ENCODE results near the gene GTPBP6. TPM values are rescaled to one million over a fixed set of nuclear protein-coding genes. Genes with fewer than 3 reads are reported as not detected.

GTPBP6 gene
- total and polyA plus RNA-seq, 2 experiments from 2014 or later = 41.4 to 66.8 TPM

GRCh38 chrX:291411-291901 lies 27.1 kb downstream of the GTPBP6 start:
- no peak for DNase-seq (ENCODE audit: low spot score)
- ATAC-seq = no peak
- Histone ChIP-seq H3K36me3 (ENCODE audit: insufficient read depth) (peaks cover 81% of the 10 kb centered on the region), H3K27me3 (ENCODE audit: insufficient read depth) (no peaks in the 10 kb centered on the region), H3K4me2 (no peak overlapping the region), H3K27ac (ENCODE audit: low read depth) (no peak overlapping the region), H2AFZ (no peak overlapping the region), H3K9me2 (ENCODE audit: insufficient read depth) (0 out of 2 replicates have a peak, but pooled peaks cover 3% of the 10 kb centered on the region), H3F3A (replicated peaks; ENCODE audit: low read depth) (peaks cover 23% of the 10 kb centered on the region), H4K20me1 (replicated peaks; ENCODE audit: insufficient read depth) (peaks cover 24% of the 10 kb centered on the region), H3K4me1 (ENCODE audit: insufficient read depth) (no peaks in the 10 kb centered on the region), H3K79me2 (replicated peaks; ENCODE audit: insufficient read depth) (peaks cover 28% of the 10 kb centered on the region), H3K4me3 (no peak overlapping the region)
- H3K4me1 Mint-ChIP-seq = 0 out of 3 replicates have a peak, but pooled peaks cover 4% of the 10 kb centered on the region
- 0 out of 3 replicates have a peak, but pooled peaks cover 3% of the 10 kb centered on the region for H3K9me3 Mint-ChIP-seq
- TF ChIP-seq ZNF331 (CRISPR knock-in tag; IDR thresholded peaks at IDR 0.05; ENCODE audit: low read depth) (no peak), POLR2AphosphoS5 (IDR thresholded peaks at IDR 0.05; ENCODE audit: low read depth) (no peak), EZH2 (IDR thresholded peaks at IDR 0.05; ENCODE audit: low read depth, unreplicated experiment) (no peak), ZNF462 (CRISPR knock-in tag; IDR thresholded peaks at IDR 0.05) (no peak), EZH2phosphoT487 (IDR thresholded peaks at IDR 0.05; ENCODE audit: unreplicated experiment) (no peak), CREB1 (CRISPR knock-in tag; IDR thresholded peaks at IDR 0.05; ENCODE audit: low read depth) (no peak), NANOG (IDR thresholded peaks at IDR 0.05; ENCODE audit: borderline replicate concordance) (no peak), STAT1 (IDR thresholded peaks at IDR 0.05; ENCODE audit: unreplicated experiment) (no peak), REST (IDR thresholded peaks at IDR 0.05; ENCODE audit: unreplicated experiment) (no peak), CTCF (conservative IDR thresholded peaks at IDR 0.05; ENCODE audit: low read depth in 2 of 2) (no peak), JUNB (IDR thresholded peaks at IDR 0.05; ENCODE audit: unreplicated experiment) (no peak), ZNF114 (CRISPR knock-in tag; IDR thresholded peaks at IDR 0.05) (no peak), ETS1 (IDR thresholded peaks at IDR 0.05) (no peak)
- peaks cover 6% of the 10 kb centered on the region for H3K27me3 Mint-ChIP-seq (ENCODE audit: insufficient read depth, low read depth, poor library complexity)
- H3K4me3 Mint-ChIP-seq = no peak overlapping the region
- peaks cover 93% of the 10 kb centered on the region for H3K36me3 Mint-ChIP-seq (ENCODE audit: low read depth)
- H3K27ac Mint-ChIP-seq = no peak overlapping the region
